G401 (cell line): ENCODE results near the gene ARHGAP15. TPM values are rescaled to one million over a fixed set of nuclear protein-coding genes. Genes with fewer than 3 reads are reported as not detected.

Experiments used
- DNase-seq: peaks from one replicate; pipeline ENCODE4 v3.0.0-alpha.2; 2015; ENCODE audit warnings: low spot score
- in situ Hi-C: cut with HindIII; loops from 2 replicates; pipeline ENCODE4 v1.10.0; 2016; ENCODE audit warnings: low sequenced_read_pairs, mixed read lengths
- total RNA-seq: library from RNA; depleted of rRNA; stranded (reverse); fragments of >200 nt; shearing (Covaris generic); gene quantifications from 2 replicates; pipeline ENCODE4 v1.2.3, GENCODE V29; 2014

ARHGAP15 gene
- total RNA-seq, 1 experiment from 2014 or later: not detected

DNA sequence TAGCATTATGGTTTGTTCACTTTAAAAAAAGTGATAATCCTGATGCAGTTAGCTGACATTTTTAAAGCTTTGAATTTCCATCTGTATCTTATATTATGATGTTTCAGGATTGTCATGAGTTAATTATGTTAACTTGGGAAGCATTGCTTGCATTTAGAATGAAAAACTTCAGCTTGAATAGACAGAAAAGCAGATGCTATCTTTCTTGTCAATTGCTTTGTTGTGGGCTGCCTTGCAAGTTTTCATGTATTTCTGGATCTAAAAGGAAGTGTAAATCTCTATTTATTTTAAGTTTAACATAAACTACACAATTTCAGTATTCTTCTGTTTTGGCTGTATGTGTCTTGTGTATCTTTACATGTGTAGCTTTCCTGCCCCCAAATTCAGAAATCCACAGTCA is 479.5 kb downstream of the ARHGAP15 start:
- no peak for DNase-seq

GRCh38 chr2:143611336-143611735 is 482.1 kb downstream of the ARHGAP15 start:
- in situ Hi-C loops: no loop called here
- DNase-seq: no peak

More for the DNA sequence above, 479.5 kb downstream of the ARHGAP15 start:
- in situ Hi-C loops: no loop called here

GRCh38 chr2:143615562-143615961 is 486.3 kb downstream of the ARHGAP15 start:
- DNase-seq: no peak

GRCh38 chr2:143616452-143616851 is 487.2 kb downstream of the ARHGAP15 start:
- no peak for DNase-seq
- in situ Hi-C loops: no loop called here

More at GRCh38 chr2:143615562-143615961, 486.3 kb downstream of the ARHGAP15 start:
- in situ Hi-C loops: no loop called here

- in situ Hi-C loops: no loop called here
Measured at GRCh38 chr2:143617803-143618415, 488.7 kb downstream of the ARHGAP15 start.

GRCh38 chr2:143622106-143622505 is 492.9 kb downstream of the ARHGAP15 start:
- in situ Hi-C loops: no loop called here

More at GRCh38 chr2:143617803-143618415, 488.7 kb downstream of the ARHGAP15 start:
- no peak for DNase-seq

DNA sequence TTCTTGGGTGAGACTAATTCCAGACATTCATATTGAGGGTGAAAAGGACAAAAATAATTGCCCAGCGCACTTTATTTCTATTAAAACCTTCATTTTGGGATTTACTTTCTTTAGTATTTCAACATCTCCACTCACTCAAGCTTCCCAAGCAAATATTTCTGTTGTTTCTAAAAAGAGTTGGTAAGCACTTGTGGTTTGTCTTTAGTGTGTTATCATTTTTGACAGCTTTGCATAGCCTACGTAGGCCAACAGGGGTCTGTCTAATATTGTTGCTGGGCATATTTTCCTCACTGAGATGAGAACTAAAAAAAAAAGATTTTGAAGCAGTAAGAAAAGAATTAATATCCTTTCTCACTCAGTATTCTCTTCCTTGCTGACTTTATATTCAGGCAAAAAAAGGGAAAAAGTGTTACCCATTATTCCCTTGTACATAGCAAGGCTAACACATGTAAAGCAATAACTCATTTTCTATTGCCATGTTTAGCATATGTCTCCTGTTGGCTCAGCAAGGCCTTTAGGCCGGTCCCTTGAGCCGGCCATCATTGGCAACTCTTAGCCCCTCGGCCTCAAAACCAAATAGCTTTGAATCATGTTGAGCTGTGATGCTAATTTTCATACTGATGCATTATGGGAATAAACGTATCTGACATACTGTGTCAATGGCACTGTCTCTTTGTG is 494.2 kb downstream of the ARHGAP15 start:
- in situ Hi-C loops: no loop called here
- DNase-seq: no peak

More at GRCh38 chr2:143622106-143622505, 492.9 kb downstream of the ARHGAP15 start:
- DNase-seq: no peak

GRCh38 chr2:143623909-143624260 is 494.7 kb downstream of the ARHGAP15 start:
- in situ Hi-C loops: no loop called here
- DNase-seq: no peak

DNA sequence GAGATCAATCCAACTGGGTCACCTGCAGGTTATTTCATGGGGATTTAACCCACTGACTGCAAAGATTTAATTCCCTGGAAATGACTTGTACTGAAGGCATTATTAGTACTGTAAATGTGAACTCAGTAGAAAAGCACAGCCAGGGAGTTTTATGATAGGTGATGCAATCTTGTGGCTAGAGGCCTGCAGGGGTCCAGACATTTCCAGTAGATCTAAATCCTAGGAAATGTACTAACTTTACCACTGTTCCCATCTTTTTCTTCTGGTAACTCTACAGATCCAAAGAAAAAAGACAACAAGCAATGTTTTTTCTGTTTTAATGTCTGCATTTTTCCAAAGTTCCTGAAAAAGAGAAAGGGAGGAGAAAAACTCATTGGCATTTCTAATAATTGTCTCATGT is 500.1 kb downstream of the ARHGAP15 start:
- no peak for DNase-seq
- in situ Hi-C loops: no loop called here

DNA sequence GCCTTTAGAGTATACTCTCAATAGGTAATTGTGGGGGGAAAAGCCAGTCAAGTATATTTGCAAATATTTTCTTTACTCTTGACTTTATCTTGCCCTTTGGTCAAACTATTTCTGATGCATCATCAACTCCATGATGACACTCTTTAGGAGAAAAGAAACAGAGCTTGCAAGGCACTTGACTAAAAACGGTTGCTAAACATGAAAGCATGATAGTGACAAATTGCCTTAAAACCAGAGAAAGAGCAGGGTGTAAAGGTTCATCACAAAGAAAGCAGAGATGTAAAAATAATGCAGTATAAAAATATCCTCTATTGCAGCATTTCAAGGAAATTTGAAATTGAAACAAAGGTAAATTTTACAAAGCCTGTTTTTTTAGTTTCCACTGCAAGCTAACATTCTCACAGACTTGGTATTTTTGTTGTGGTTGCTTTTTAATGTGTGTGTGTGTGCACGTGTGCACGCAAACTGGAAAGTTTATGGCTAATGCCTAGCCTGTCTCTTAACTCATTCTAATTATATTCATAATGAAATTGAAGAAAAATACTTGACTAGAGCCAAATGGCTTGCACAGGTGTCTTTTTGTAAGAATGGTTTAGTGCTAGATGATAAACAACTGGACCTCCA is 503.6 kb downstream of the ARHGAP15 start:
- in situ Hi-C loops: no loop called here

GRCh38 chr2:143633419-143633818 is 504.2 kb downstream of the ARHGAP15 start:
- in situ Hi-C loops: no loop called here
- DNase-seq: no peak

More for the DNA sequence above, 503.6 kb downstream of the ARHGAP15 start:
- DNase-seq: no peak

DNA sequence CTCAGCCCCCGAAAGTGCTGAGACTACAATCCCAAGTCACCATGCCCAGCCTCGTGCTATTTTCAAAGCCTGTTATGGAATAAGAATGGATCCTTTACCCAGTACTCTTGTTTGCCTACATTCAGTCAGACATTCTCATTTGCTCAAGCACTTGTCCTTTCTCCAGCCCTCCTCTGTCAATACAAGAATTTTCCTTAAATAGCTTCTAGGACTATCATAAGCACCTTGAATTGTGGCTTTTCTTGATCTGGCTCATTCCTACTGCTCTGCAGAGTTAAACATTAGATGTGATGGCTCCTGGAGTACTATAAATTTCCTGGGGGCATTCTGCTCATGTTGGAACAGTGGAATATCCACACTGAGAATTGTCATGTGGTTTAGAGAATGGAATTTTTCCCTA is 506.1 kb downstream of the ARHGAP15 start:
- in situ Hi-C loops: no loop called here
- no peak for DNase-seq

DNA sequence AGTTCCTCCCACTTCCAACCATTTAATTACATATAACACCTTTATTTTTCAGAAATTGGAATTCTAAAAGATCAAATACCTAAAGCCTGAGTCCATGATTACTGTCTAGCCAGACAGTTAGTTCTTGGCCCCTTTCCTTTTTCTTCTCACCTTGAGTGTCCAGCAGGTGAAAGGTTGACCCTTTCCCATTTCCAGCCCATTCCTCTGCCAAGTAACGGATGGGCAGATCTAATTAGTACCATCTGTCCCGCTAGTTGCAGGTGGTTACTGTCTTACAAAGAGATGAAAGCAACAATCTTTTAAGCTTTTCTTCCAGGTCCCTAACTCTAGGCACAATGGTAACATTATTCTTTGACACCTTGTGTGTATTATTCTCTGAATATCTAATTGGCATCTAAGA is 506.7 kb downstream of the ARHGAP15 start:
- peak; percentile 68 for DNase-seq
- in situ Hi-C loops: no loop called here

- in situ Hi-C loops: no loop called here
- peak; percentile 57 for DNase-seq
Measured at GRCh38 chr2:143640826-143641225, 511.6 kb downstream of the ARHGAP15 start.

DNA sequence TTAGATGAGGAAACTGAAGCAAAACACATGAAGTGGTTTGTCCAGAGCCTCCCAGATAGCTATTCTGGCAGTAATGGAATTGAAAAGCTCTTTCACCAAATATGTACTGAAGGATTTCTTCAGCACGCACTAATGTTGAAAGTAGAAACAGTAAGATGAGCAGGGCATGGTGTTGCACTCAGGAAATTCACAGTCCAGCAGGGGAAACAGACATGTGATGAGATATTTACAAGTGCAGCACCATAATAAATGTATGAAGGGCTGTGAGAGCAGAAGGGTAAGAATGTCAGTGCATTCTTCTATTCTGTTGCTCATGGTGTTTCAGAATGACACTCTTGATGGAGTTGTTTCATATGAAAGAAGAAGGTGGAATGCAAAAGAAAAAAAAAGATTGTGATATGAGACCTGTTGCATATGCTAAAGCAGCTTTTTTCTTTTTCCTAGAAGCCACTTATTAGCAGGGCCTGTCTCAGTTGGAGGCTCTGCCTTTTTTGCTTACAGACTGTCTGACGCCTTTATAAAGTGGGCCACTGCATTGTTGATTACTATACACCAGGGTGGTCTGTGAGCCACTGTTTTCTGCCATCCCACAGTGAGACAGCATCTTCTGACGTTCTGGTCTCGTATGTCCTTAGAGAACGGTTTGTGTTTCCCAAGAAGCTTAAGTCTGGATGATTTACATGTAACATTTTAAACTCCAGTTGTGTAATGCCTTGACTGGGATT is 516.9 kb downstream of the ARHGAP15 start:
- no peak for DNase-seq
- in situ Hi-C loops: no loop called here

DNA sequence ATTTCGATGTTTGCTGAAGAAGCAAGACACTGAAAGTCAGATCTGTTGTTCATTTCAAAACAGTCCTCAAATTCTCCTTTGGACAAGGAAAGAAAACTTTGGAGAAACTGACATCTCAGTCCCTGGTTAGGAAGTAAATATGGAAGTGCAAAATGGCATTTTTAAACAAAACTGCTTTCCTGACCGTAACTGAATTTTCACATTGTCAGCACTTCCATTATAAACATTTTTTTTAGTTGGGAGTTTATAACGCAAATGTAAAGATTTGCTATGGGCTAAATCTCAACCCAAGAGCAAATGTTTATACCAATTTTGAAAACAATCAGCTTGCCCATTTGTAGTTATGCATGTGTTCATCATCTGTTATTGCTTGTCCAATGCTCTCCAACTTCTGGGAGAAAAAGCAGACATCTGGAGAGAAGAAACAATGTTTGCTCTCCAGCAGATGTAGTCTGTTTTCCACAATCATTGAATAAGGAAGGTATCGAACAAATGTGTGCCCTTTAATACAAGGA is 520.1 kb downstream of the ARHGAP15 start:
- no peak for DNase-seq
- in situ Hi-C loops: no loop called here

DNA sequence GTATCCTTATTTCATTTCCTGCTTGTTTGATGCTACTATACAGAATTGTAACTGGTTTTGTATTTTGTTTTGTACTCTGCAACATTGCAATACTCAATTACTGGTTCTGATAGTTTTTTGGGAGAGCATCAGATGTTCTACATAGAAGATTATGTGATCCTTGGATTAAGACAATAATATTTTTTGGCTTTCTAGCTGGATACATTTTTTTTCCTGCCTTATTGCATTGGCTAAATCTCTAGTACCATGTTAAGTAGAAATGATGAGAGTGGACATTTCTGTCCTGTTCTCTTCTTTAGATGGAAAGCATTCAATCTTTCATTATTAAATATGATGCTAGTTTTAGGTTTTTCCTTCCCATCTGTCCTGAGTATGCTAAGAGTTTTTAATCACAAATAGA is 523.5 kb downstream of the ARHGAP15 start:
- no peak for DNase-seq
- in situ Hi-C loops: no loop called here

DNA sequence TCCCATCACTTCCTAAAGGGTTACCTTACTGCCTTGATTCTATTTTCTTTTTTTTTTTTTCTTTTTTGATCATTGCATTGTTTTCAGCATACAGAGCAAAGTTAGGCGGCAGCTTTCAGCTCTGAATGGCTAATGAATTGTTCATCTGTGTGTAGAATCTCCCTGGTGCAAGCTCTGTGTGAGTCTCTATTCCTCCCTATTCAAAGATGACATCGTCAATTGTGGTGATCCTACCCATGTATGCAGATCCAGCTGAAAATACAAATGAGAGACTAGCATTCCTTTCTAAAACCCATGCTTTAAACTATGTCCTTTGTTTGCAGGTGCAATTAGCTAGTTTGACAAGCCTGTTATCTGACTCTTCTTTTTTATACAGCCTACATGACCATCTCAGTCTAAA is 539.0 kb downstream of the ARHGAP15 start:
- no peak for DNase-seq
- in situ Hi-C loops: no loop called here

DNA sequence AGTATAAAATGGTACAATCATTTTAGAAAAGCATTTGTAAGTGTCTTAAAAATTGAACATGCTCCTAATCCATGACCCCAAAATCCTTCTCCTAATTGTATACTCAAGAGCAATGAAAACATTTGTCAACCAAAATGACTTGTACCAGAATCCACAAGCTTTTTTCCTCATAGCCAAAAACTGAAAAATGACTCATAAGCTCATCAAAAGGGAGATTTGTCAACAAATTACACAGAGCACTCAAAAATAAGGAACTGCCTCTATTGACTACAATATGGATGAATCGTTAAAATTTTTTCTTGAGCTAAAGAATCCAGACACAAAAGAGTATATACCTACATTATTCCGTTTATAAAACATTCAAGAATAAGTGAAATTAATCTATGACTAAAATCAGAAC is 544.8 kb downstream of the ARHGAP15 start:
- in situ Hi-C loops: no loop called here
- DNase-seq: no peak

DNA sequence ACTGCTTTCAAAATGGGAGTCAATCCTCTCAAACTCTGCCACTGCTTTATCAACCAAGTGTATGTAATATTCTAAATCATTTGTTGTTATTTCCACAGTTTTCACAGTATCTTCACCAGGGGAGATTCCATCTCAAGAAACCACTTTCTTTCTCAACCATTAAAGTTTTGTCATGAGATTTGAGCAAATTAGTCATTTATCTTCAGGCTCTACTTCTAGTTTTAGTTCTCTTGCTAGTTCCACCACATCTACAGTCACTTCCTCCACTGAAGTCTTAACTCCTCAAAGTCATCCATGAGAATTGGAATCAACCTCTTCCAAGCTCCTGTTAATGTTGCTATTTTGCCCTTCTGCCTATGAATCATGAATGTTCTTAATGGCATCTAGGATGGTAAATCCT is 545.8 kb downstream of the ARHGAP15 start:
- in situ Hi-C loops: no loop called here
- DNase-seq: no peak
